CD8-positive, alpha-beta memory T cell (primary cell): ENCODE measurements around the gene UBE3B. TPM values are rescaled to one million over a fixed set of nuclear protein-coding genes. Genes with fewer than 3 reads are reported as not detected.
A peak's percentile ranks its signal among the peaks of the same experiment; 100 is the strongest.

Source experiments
- CTCF ChIA-PET: fragments of 350-600 bp; sonication (Branson Sonifier 250); formaldehyde crosslinking; loops from one replicate; lab custom pipeline; 2021; ENCODE audit warnings: antibody characterized with exemption; lab: Charles Lee
- POLR2A ChIA-PET: fragments of 350-600 bp; sonication (Branson Sonifier 250); formaldehyde crosslinking; loops from one replicate; lab custom pipeline; 2021; ENCODE audit warnings: antibody characterized with exemption; lab: Charles Lee
- DNase-seq, 5 donors: peaks; one replicate each; pipeline versions ENCODE4 v3.0.0 to v3.0.0-alpha.2; 2020 to 2022; ENCODE audit warnings: mixed read lengths in 1 of 5
- H3K27ac ChIP-seq: one replicate; pipeline ENCODE4 v1.7.0; 2013; ENCODE audit warnings: low read depth, mild to moderate bottlenecking, low read length, moderate library complexity
- H3K27me3 ChIP-seq: 2 replicates; pipeline ENCODE4 v1.7.0; 2013; ENCODE audit warnings: low read length, mild to moderate bottlenecking; ENCODE audit not compliant: insufficient read depth, poor library complexity, severe bottlenecking
- H3K36me3 ChIP-seq: 2 replicates; pipeline ENCODE4 v1.7.0; 2013; ENCODE audit warnings: mild to moderate bottlenecking, low read length, moderate library complexity; ENCODE audit not compliant: insufficient read depth
- H3K4me1 ChIP-seq: 2 replicates; pipeline ENCODE4 v1.7.0; 2013; ENCODE audit warnings: mild to moderate bottlenecking, low read length, moderate library complexity; ENCODE audit not compliant: insufficient read depth
- H3K4me3 ChIP-seq: 2 replicates; pipeline ENCODE4 v1.7.0; 2013; ENCODE audit warnings: mild to moderate bottlenecking, low read length
- H3K9me3 ChIP-seq: 2 replicates; pipeline ENCODE4 v1.7.0; 2013; ENCODE audit warnings: mild to moderate bottlenecking, low read length
- H3K27ac Mint-ChIP-seq, 8 donors: one replicate each; pipeline ENCODE4 v1.8.0; 2020 to 2021; ENCODE audit warnings: mixed read lengths in 8 of 8, mild to moderate bottlenecking in 6 of 8, inconsistent platforms in 3 of 8, moderate library complexity in 3 of 8
- H3K27me3 Mint-ChIP-seq, 2 donors: one replicate each; pipeline ENCODE4 v1.8.0; 2020 to 2021; ENCODE audit warnings: mixed read lengths in 2 of 2, mild to moderate bottlenecking in 1 of 2, moderate library complexity in 1 of 2
- H3K36me3 Mint-ChIP-seq, 3 donors: one replicate each; pipeline ENCODE4 v1.8.0; 2020 to 2021; ENCODE audit warnings: mixed read lengths in 3 of 3, inconsistent platforms in 1 of 3, mild to moderate bottlenecking in 1 of 3
- H3K4me1 Mint-ChIP-seq, 3 donors: one replicate each; pipeline ENCODE4 v1.8.0; 2020 to 2021; ENCODE audit warnings: mixed read lengths in 3 of 3, inconsistent platforms in 1 of 3, mild to moderate bottlenecking in 1 of 3
- H3K4me3 Mint-ChIP-seq, 7 donors: one replicate each; pipeline ENCODE4 v1.8.0; 2020 to 2021; ENCODE audit warnings: mixed read lengths in 7 of 7, mild to moderate bottlenecking in 6 of 7, moderate library complexity in 4 of 7, inconsistent platforms in 2 of 7
- H3K9me3 Mint-ChIP-seq, 5 donors: one replicate each; pipeline ENCODE4 v1.8.0; 2020 to 2022; ENCODE audit warnings: mixed read lengths in 5 of 5, mild to moderate bottlenecking in 3 of 5, moderate library complexity in 2 of 5, inconsistent platforms in 1 of 5
- polyA plus RNA-seq: library from polyadenylated mRNA; unstranded; fragments of 300-500 nt; fragmentation: Illumina TruSeq; gene quantifications from one replicate; pipeline ENCODE4 v1.2.3, GENCODE V29; 2021
- total RNA-seq, 2 experiments: library from RNA; stranded (reverse); gene quantifications; one replicate each; pipeline ENCODE4 v1.2.3, GENCODE V29; 2021

UBE3B gene
- total and polyA plus RNA-seq, 3 experiments from 2014 or later, result 20.8 to 40.2 (median 38.3) TPM

GRCh38 chr12:109451400-109451799, 26.0 kb upstream of the UBE3B start:
- no peak for DNase-seq
- H3K9me3 Mint-ChIP-seq, result no peaks in the 10 kb centered on the region
- H3K4me1 Mint-ChIP-seq, result peaks cover 2 to 6% (median 3%) of the 10 kb centered on the region in 3 donors
- CTCF ChIA-PET, result no interaction called here
- POLR2A ChIA-PET, result no interaction called here
- Histone ChIP-seq H3K4me1 (no peaks in the 10 kb centered on the region), H3K27me3 (no peaks in the 10 kb centered on the region), H3K27ac (no peak overlapping the region), H3K9me3 (no peaks in the 10 kb centered on the region), H3K36me3 (peaks cover 30% of the 10 kb centered on the region), H3K4me3 (no peak overlapping the region)
- H3K27ac Mint-ChIP-seq, result peak overlapping the region in 3 of 8 donors; percentile 2 to 87 (median 85)
- H3K27me3 Mint-ChIP-seq, result no peaks in the 10 kb centered on the region
- H3K36me3 Mint-ChIP-seq, result peaks cover 0 to 94% (median 12%) of the 10 kb centered on the region in 3 donors
- H3K4me3 Mint-ChIP-seq, result peak overlapping the region in 1 of 7 donors; percentile 48

GRCh38 chr12:109452489-109452888, 24.9 kb upstream of the UBE3B start:
- no peak for DNase-seq
- Mint-ChIP-seq H3K27ac (peak overlapping the region in 3 of 8 donors; percentile 18 to 82 (median 19)), H3K4me1 (peaks cover 2 to 6% (median 3%) of the 10 kb centered on the region in 3 donors), H3K4me3 (peak overlapping the region in 1 of 7 donors; percentile 1), H3K27me3 (no peaks in the 10 kb centered on the region), H3K9me3 (no peaks in the 10 kb centered on the region), H3K36me3 (peaks cover 4 to 97% (median 22%) of the 10 kb centered on the region in 3 donors)
- Histone ChIP-seq H3K36me3 (peaks cover 41% of the 10 kb centered on the region), H3K27me3 (no peaks in the 10 kb centered on the region), H3K27ac (no peak overlapping the region), H3K4me1 (no peaks in the 10 kb centered on the region), H3K9me3 (no peaks in the 10 kb centered on the region), H3K4me3 (no peak overlapping the region)
- ChIA-PET CTCF (interaction anchor here (1.2 to 1.5 kb wide), 2 partner anchors 22 to 24 kb away, joined by 3 read pairs; no protein-coding TSS in a partner anchor), POLR2A (no interaction called here)

- ChIA-PET POLR2A (no interaction called here), CTCF (no interaction called here)
- no peaks in the 10 kb centered on the region for H3K27me3 Mint-ChIP-seq
- no peak overlapping the region for H3K27ac Mint-ChIP-seq
- no peak overlapping the region for H3K27ac ChIP-seq
- H3K9me3 ChIP-seq, result no peaks in the 10 kb centered on the region
- H3K36me3 Mint-ChIP-seq, result peaks cover 4 to 96% (median 25%) of the 10 kb centered on the region in 3 donors
- no peaks in the 10 kb centered on the region for H3K9me3 Mint-ChIP-seq
- H3K4me1 Mint-ChIP-seq, result peaks cover 2 to 9% (median 6%) of the 10 kb centered on the region in 3 donors
- peaks cover 48% of the 10 kb centered on the region for H3K36me3 ChIP-seq
- no peaks in the 10 kb centered on the region for H3K4me1 ChIP-seq
- H3K4me3 ChIP-seq, result no peak overlapping the region
- DNase-seq, result no peak
- no peaks in the 10 kb centered on the region for H3K27me3 ChIP-seq
- no peak overlapping the region for H3K4me3 Mint-ChIP-seq
Measured at GRCh38 chr12:109455706-109456105, 21.7 kb upstream of the UBE3B start.

GRCh38 chr12:109458086-109458485, 19.3 kb upstream of the UBE3B start:
- DNase-seq, result no peak
- H3K36me3 Mint-ChIP-seq, result peaks cover 4 to 87% (median 22%) of the 10 kb centered on the region in 3 donors
- no peaks in the 10 kb centered on the region for H3K9me3 ChIP-seq
- H3K4me1 Mint-ChIP-seq, result peaks cover 15 to 24% (median 16%) of the 10 kb centered on the region in 3 donors
- no peaks in the 10 kb centered on the region for H3K9me3 Mint-ChIP-seq
- CTCF ChIA-PET, result no interaction called here
- POLR2A ChIA-PET, result no interaction called here
- peaks cover 42% of the 10 kb centered on the region for H3K36me3 ChIP-seq
- H3K4me1 ChIP-seq, result peaks cover 20% of the 10 kb centered on the region
- H3K4me3 ChIP-seq, result no peak overlapping the region
- H3K27ac Mint-ChIP-seq, result no peak overlapping the region
- H3K27me3 Mint-ChIP-seq, result no peaks in the 10 kb centered on the region
- H3K27ac ChIP-seq, result no peak overlapping the region
- H3K27me3 ChIP-seq, result no peaks in the 10 kb centered on the region
- H3K4me3 Mint-ChIP-seq, result no peak overlapping the region

GRCh38 chr12:109458771-109459208, 18.6 kb upstream of the UBE3B start:
- no peak for DNase-seq
- Mint-ChIP-seq H3K27me3 (no peaks in the 10 kb centered on the region), H3K36me3 (peaks cover 4 to 86% (median 23%) of the 10 kb centered on the region in 3 donors), H3K4me3 (no peak overlapping the region), H3K4me1 (peaks cover 20 to 31% (median 23%) of the 10 kb centered on the region in 3 donors), H3K9me3 (no peaks in the 10 kb centered on the region), H3K27ac (peak overlapping the region in 5 of 8 donors; percentile 11 to 77 (median 27))
- no peaks in the 10 kb centered on the region for H3K27me3 ChIP-seq
- no peak overlapping the region for H3K27ac ChIP-seq
- H3K4me3 ChIP-seq, result no peak overlapping the region
- CTCF ChIA-PET, result no interaction called here
- no peaks in the 10 kb centered on the region for H3K9me3 ChIP-seq
- H3K4me1 ChIP-seq, result peaks cover 27% of the 10 kb centered on the region
- H3K36me3 ChIP-seq, result peaks cover 39% of the 10 kb centered on the region
- POLR2A ChIA-PET, result no interaction called here

- no peaks in the 10 kb centered on the region for H3K27me3 Mint-ChIP-seq
- H3K27ac ChIP-seq, result no peak overlapping the region
- H3K36me3 Mint-ChIP-seq, result peaks cover 4 to 84% (median 20%) of the 10 kb centered on the region in 3 donors
- no peak overlapping the region for H3K4me3 ChIP-seq
- H3K9me3 ChIP-seq, result no peaks in the 10 kb centered on the region
- peaks cover 35% of the 10 kb centered on the region for H3K36me3 ChIP-seq
- DNase-seq, result no peak
- H3K4me1 Mint-ChIP-seq, result peaks cover 20 to 36% (median 28%) of the 10 kb centered on the region in 3 donors
- POLR2A ChIA-PET, result no interaction called here
- no peaks in the 10 kb centered on the region for H3K27me3 ChIP-seq
- peaks cover 29% of the 10 kb centered on the region for H3K4me1 ChIP-seq
- no peak overlapping the region for H3K4me3 Mint-ChIP-seq
- no peaks in the 10 kb centered on the region for H3K9me3 Mint-ChIP-seq
- CTCF ChIA-PET, result no interaction called here
- peak overlapping the region in 3 of 8 donors; percentile 11 to 77 (median 52) for H3K27ac Mint-ChIP-seq
Measured at GRCh38 chr12:109459247-109459646, 18.2 kb upstream of the UBE3B start.

- CTCF ChIA-PET, result no interaction called here
- Histone ChIP-seq H3K4me1 (peaks cover 29% of the 10 kb centered on the region), H3K27me3 (no peaks in the 10 kb centered on the region), H3K4me3 (no peak overlapping the region), H3K9me3 (no peaks in the 10 kb centered on the region), H3K27ac (peak overlapping the region; percentile 61), H3K36me3 (peaks cover 26% of the 10 kb centered on the region)
- Mint-ChIP-seq H3K27me3 (no peaks in the 10 kb centered on the region), H3K9me3 (no peaks in the 10 kb centered on the region), H3K36me3 (peaks cover 4 to 84% (median 19%) of the 10 kb centered on the region in 3 donors), H3K4me1 (peaks cover 28 to 49% (median 41%) of the 10 kb centered on the region in 3 donors), H3K27ac (no peak overlapping the region), H3K4me3 (no peak overlapping the region)
- POLR2A ChIA-PET, result no interaction called here
- DNase-seq, result no peak
Measured at GRCh38 chr12:109460538-109460937, 16.9 kb upstream of the UBE3B start.

GRCh38 chr12:109461049-109461845, 16.2 kb upstream of the UBE3B start:
- peaks cover 4 to 83% (median 19%) of the 10 kb centered on the region in 3 donors for H3K36me3 Mint-ChIP-seq
- H3K27me3 ChIP-seq, result no peaks in the 10 kb centered on the region
- DNase-seq, result no peak
- H3K27me3 Mint-ChIP-seq, result no peaks in the 10 kb centered on the region
- no peaks in the 10 kb centered on the region for H3K9me3 Mint-ChIP-seq
- peak overlapping the region; percentile 61 for H3K27ac ChIP-seq
- no peak overlapping the region for H3K4me3 ChIP-seq
- H3K9me3 ChIP-seq, result no peaks in the 10 kb centered on the region
- ChIA-PET CTCF (no interaction called here), POLR2A (no interaction called here)
- H3K4me3 Mint-ChIP-seq, result peak overlapping the region in 1 of 7 donors; percentile 10
- peaks cover 29% of the 10 kb centered on the region for H3K4me1 ChIP-seq
- peaks cover 19% of the 10 kb centered on the region for H3K36me3 ChIP-seq
- peaks cover 31 to 56% (median 48%) of the 10 kb centered on the region in 3 donors for H3K4me1 Mint-ChIP-seq
- peak overlapping the region in 5 of 8 donors; percentile 35 to 86 (median 77) for H3K27ac Mint-ChIP-seq
